Heart left ventricle (tissue), 13 donors: ENCODE results near the gene CDX2.

Experiments used
- CTCF ChIP-seq, 12 donors: fragments of 200-600 bp; sonication (generic) in 4 of 12; IDR thresholded peaks; one replicate each; pipeline versions ENCODE4 v1.5.0 to v1.8.0; 2018 to 2022; ENCODE audit warnings: antibody characterized with exemption in 12 of 12, mild to moderate bottlenecking in 5 of 12
- POLR2A ChIP-seq, 2 donors: fragments of 450-650 bp; IDR thresholded peaks; one replicate each; pipeline ENCODE4 v1.6.1; 2017; ENCODE audit warnings: antibody characterized with exemption in 2 of 2, mild to moderate bottlenecking in 2 of 2, moderate library complexity in 2 of 2
- donor health status: ischemic (EF 13 %, LVEDD 7.1; RV severe dilation, severe dysfunction).
- donor health status: DM: no; HTN: yes; CAD: no.
- donor health status: DM: no; HTN: no; CAD: no.
- donor health status: ischemic (EF 25% LVEDD 6.9; RV normal size, moderate dysfunction).
- donor health status: ischemic (EF 25% LVEDD 5.7; RV mildly dilated, moderate dysfunction).
- donor health status: ischemic (EF 35%, LVEDD 5.7; RV mildly dilated, moderate dysfunction).
- donor health status: nonischemic (EF 11% LVEDD 7.7; RV severe dilation, severe dysfunction).
- donor health status: DM: yes; HTN: yes; CAD: no.
- donor health status: PGD.
- donor health status: ischemic (EF 29% LVEDD 5.4; RV normal size, mild dysfunction).
- donor health status: nonischemic (EF 23%, LVEDD 6.1; RV moderate dilation, normal function).

- TF ChIP-seq POLR2A (IDR thresholded peaks at IDR 0.05) (no peak), CTCF (IDR thresholded peaks at IDR 0.05) (no peak)
Measured at GRCh38 chr13:27982361-27982760, 13.2 kb upstream of the CDX2 start.
